VCaP (cell line): Measurements from ENCODE around the gene NATD1.

Experiments
- H3K27ac ChIP-seq: fragments of 450-650 bp; 2 replicates; pipeline ENCODE4 v1.5.1; 2017
- CTCF ChIP-seq: fragments of 450-650 bp; conservative IDR thresholded peaks from 2 replicates; pipeline ENCODE4 v1.5.1; 2017; ENCODE audit warnings: mild to moderate bottlenecking, moderate library complexity

NATD1 gene, protein sequence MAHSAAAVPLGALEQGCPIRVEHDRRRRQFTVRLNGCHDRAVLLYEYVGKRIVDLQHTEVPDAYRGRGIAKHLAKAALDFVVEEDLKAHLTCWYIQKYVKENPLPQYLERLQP

DNA sequence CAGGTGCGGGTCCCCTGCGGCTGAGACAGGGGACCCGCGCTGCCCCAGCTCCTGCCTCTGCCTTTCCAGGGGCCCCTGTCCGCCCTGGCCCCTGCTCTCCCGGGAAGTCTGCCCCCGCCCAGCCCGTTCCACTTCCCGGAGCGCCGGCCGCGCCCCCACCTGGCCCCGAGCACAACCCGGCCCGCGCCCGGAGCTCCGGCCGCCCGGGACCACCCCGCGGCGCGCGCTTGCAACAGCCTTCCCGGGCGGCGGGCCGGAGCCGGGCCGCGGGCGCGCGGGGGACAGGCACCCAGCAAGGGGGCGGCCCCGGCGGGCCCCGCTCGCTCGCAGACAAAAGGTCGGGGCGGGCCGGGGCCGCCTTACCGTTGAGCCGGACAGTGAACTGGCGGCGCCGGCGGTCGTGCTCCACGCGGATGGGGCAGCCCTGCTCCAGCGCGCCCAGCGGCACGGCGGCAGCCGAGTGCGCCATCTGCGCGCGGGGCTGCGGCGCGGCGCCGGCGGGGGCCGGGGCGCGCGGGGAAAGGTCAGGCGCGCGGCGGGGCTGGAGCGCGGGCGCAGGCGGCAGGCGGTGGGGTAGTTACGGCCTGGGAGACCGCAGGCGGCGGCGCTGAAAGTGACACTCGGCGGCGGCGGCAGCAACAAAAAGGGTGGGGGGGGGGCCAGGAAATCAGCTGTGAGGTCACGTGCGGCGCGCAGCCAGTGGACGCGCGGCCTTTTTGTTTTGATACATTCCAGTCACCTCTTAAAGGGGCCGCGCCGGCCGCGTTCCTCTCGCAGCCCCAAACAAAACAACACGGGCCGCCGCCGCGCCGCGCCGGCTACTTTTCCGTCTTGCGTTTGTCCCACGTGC is at the start of gene NATD1:
TSS of gene NATD1 (minus strand) at position 615 of the 850 bp plus-strand sequence. CDS start at position 469, 146 bp downstream.
- H3K27ac ChIP-seq, result peak within 1 kb of the TSS; percentile 49
- TF ChIP-seq CTCF, result no peak; the same call in 1 of the 2 replicates

- no peak for TF ChIP-seq CTCF
- no peak overlapping the region for H3K27ac ChIP-seq
These were observed 48.7 kb upstream of the NATD1 start for GRCh38 chr17:21301593-21302550.

DNA sequence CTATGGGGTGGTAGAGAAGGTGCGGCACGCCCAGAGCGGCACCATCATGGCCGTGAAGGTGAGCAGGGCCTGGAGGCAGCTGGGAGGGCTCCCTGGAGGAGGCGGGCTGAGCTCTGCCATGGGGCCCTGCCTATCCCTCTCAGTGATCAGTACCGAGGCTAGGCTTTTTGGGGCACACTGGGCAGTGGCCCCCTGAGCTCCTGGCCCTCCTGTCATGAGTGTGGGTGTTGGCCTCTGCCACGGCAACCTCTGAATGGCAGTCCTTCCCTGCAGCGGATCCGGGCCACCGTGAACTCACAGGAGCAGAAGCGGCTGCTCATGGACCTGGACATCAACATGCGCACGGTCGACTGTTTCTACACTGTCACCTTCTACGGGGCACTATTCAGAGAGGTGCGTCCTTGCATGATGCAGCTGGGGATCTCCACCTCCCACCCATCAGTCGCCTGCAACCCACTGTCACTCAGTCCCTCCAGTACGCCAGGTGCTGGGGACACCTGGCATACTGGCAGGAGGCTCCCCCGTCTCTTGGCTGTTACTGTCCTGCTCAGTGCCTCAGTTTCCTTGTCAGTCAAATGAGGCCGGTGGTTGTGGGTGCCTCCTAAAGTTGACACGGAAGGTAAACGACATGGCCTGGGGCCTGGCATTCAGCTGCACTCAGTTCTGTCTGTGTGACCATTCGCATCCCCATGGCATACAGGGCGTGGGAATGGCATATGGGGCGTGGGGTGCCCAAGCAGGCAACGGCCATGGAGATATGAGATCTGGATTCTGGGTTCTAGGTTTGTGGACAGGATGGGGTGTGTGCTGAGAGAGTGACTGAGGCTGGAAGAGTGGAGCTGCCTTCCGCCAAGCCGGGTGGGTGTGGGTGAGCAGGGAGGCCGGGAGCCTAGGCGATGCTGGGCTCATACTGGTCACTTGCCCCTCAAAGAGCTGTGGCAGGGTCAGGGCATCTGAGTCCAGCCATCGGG is 47.7 kb upstream of the NATD1 start:
- no peak for TF ChIP-seq CTCF

DNA sequence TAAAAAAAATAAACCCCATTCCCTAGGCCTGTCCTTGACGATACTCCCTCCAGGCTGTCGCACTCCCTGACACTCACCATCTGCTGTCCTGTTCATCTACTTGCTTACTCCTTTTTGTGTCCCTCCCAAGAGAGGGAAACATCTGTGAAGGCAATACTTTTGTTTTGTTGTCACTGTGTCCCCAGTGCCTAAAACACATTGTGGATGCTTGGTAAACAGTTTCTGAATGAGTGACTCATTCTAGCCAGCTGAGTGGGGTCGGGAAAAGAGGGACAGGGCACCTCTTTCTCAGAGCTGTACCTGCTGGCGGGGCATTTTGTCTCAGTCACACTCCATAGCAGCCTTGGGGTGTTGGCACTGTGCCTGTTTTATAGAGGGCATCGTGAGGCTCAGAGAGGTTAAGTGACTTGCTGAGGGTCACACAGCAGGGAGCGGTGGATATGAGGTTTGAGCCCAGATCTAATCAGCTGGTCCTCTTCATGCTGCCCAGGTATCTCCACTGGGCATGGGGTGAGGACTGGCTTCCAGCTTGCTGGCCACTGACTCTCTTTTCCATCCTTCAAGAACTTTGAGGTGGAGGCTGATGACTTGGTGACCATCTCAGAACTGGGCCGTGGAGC is 46.9 kb upstream of the NATD1 start:
- TF ChIP-seq CTCF, result no peak
- no peak overlapping the region for H3K27ac ChIP-seq

More for the DNA sequence above, 47.7 kb upstream of the NATD1 start:
- H3K27ac ChIP-seq, result no peak overlapping the region

DNA sequence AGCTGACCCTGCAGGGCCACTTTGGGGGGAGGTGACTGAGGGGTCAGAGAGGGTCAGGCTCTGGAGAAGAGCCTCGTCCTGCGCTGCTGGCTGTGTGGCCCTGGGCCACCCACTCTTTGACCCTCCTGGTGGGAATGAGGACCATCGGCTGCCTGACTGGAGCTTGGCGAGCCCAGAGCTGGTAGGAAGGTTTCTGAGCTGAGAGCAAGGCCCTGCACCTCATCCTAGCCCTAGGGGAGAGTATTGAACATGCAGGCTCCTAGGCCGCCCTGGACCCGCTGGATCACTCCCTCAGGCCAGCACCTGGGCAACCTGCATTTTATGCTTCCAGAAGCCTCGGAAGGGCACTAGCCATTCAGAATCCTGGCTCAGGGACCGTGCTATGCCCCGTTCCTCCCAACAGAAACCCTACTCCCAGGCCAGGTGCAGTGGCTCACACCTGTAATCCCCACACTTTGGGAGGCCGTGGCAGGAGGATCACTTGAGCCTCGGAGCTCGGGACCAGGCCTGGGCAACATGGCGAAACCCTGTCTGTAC is 45.8 kb upstream of the NATD1 start:
- H3K27ac ChIP-seq, result no peak overlapping the region
- TF ChIP-seq CTCF, result no peak
